Right atrium auricular region (tissue), 2 donors: ENCODE data around the gene DHX35. TPM values are rescaled to one million over a fixed set of nuclear protein-coding genes. Genes with fewer than 3 reads are reported as not detected.

Source experiments
- DNase-seq: peaks from one replicate; pipeline ENCODE4 v3.0.0-alpha.2; 2019; ENCODE audit warnings: low spot score
- H3K27ac ChIP-seq, 2 donors: fragments of 200-600 bp; sonication (generic); 1 replicate in 1 of 2; 2 replicates in 1 of 2; pipeline ENCODE4 v1.5.1; 2016 to 2019
- H3K27me3 ChIP-seq, 2 donors: fragments of 200-600 bp; sonication (generic); one replicate each; pipeline versions ENCODE4 v1.5.1 to v1.6.0; 2017 to 2019
- H3K36me3 ChIP-seq: fragments of 200-600 bp; sonication (generic); one replicate; pipeline ENCODE4 v1.5.1; 2016
- H3K4me1 ChIP-seq, 2 donors: fragments of 200-600 bp; sonication (generic); one replicate each; pipeline versions ENCODE4 v1.5.1 to v1.6.0; 2017 to 2019
- H3K4me3 ChIP-seq, 2 donors: fragments of 200-600 bp; sonication (generic); 1 replicate in 1 of 2; 2 replicates in 1 of 2; pipeline ENCODE4 v1.5.1; 2017 to 2019; ENCODE audit warnings: mild to moderate bottlenecking in 1 of 2, moderate library complexity in 1 of 2
- H3K9me3 ChIP-seq, 2 donors: fragments of 200-600 bp; sonication (generic); one replicate each; pipeline ENCODE4 v1.5.1; 2019
- total RNA-seq, 2 donors: library from RNA; depleted of rRNA; stranded (reverse); fragments of >200 nt; gene quantifications; one replicate each; pipeline ENCODE4 v1.1.0, GENCODE V29; 2016
- TF ChIP-seq, protein P1 (sequence below), 2 donors: fragments of 200-600 bp; sonication (generic); IDR thresholded peaks; one replicate each; pipeline ENCODE4 v1.5.1; 2019; ENCODE audit warnings: antibody characterized with exemption in 2 of 2

DHX35 gene
- total RNA-seq, 2 donors from 2014 or later = 15.2 to 41.0 TPM

DNA sequence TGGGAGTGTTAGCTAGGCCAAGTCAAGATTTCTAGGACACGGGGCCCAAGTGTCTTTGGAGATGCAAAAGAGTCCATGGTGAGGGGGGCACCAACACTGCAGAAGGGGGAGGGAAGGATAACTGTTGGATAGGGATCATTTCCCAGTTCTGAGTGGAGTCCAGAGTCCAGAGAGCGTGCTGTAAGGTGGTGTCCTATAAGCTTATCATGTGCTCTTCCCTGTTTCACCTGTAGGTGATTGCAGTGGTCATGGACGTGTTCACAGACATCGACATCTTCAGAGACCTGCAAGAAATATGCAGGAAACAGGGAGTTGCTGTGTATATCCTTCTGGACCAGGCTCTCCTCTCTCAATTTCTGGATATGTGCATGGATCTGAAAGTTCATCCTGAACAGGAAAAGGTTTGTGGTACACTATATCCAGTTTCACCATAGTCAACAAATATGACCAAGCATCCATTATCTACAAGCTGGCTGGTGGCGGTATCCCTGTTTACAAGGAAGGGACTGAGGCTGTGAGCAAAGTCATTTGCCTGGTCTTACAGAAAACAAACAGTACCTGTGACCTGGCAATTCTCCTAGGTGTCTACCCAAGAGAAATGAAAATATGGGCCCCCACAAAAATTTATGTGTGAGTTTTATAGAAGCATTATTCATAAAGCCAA, 20.3 kb upstream of the DHX35 start:
- H3K36me3 ChIP-seq = no peaks in the 10 kb centered on the region
- H3K4me3 ChIP-seq = no peak overlapping the region
- no peak for DNase-seq
- no peaks in the 10 kb centered on the region for H3K4me1 ChIP-seq
- no peaks in the 10 kb centered on the region for H3K9me3 ChIP-seq
- H3K27ac ChIP-seq = no peak overlapping the region
- TF ChIP-seq, protein P1, sequence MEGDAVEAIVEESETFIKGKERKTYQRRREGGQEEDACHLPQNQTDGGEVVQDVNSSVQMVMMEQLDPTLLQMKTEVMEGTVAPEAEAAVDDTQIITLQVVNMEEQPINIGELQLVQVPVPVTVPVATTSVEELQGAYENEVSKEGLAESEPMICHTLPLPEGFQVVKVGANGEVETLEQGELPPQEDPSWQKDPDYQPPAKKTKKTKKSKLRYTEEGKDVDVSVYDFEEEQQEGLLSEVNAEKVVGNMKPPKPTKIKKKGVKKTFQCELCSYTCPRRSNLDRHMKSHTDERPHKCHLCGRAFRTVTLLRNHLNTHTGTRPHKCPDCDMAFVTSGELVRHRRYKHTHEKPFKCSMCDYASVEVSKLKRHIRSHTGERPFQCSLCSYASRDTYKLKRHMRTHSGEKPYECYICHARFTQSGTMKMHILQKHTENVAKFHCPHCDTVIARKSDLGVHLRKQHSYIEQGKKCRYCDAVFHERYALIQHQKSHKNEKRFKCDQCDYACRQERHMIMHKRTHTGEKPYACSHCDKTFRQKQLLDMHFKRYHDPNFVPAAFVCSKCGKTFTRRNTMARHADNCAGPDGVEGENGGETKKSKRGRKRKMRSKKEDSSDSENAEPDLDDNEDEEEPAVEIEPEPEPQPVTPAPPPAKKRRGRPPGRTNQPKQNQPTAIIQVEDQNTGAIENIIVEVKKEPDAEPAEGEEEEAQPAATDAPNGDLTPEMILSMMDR (IDR thresholded peaks at IDR 0.05) = no peak
- no peaks in the 10 kb centered on the region for H3K27me3 ChIP-seq

DNA sequence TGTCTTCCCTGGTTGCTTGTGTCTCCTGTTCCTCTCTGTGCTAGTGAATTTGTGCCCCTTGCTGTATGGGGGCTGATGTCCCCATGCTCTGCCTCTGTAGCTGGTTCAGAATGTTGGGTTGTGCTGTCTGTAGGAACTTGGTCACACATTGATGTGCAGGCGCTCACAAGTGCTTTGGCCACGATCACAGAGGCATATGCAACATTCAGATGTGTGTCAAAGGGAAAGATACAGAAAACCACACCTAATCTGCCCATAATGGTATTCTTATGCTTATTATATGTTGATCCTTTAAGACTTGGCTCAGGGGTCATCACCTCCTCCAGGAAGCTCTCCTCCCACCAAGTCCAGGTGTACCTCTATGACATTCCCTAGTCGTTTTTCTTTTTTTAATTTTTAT, 17.1 kb upstream of the DHX35 start:
- Histone ChIP-seq H3K4me1 (no peaks in the 10 kb centered on the region), H3K4me3 (no peak overlapping the region), H3K36me3 (no peaks in the 10 kb centered on the region), H3K27ac (no peak overlapping the region), H3K27me3 (no peaks in the 10 kb centered on the region), H3K9me3 (no peaks in the 10 kb centered on the region)
- TF ChIP-seq, protein P1 (IDR thresholded peaks at IDR 0.05) = no peak
- DNase-seq = no peak

DNA sequence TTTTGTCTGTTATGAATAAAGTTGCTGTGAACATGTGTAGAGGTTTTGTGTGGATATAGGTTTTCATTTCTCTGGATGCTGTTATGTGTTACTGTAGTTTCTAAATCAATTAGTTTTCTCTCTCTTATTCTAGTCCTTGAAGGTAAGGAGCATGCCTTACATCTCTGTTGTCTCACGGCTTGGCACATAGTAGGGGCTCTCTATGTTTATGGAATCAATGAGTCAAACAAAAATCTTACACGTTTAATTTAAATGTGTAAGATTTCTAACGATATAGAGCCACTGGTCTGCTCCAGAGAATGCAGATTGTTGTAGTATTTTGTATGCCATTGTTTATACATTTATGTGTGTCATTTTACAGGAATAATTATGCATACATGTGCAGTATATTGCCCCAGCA, 15.3 kb upstream of the DHX35 start:
- no peaks in the 10 kb centered on the region for H3K36me3 ChIP-seq
- H3K27me3 ChIP-seq = no peaks in the 10 kb centered on the region
- DNase-seq = no peak
- no peak overlapping the region for H3K4me3 ChIP-seq
- H3K9me3 ChIP-seq = no peaks in the 10 kb centered on the region
- no peaks in the 10 kb centered on the region for H3K4me1 ChIP-seq
- TF ChIP-seq, protein P1 (IDR thresholded peaks at IDR 0.05) = no peak
- H3K27ac ChIP-seq = no peak overlapping the region

DNA sequence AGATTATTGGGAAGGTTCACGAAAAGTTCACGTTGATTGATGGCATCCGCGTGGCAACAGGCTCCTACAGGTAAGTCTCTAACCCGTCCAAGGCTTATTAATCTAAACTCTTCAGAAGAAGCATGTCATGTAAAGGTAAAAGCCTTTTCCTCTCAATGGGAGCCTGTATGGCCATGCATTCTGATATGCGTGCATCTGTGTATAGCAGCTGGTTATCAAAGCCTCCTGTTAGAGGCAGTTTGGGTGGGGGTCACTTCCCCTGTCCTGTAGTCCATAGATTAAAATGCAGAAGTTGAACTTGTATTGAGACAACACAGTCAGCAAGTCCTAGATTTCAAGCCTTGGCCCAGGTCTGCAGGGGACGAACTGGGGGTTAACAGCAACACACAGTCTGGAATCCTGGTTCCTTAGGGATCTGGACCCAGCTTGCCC, 14.2 kb upstream of the DHX35 start:
- no peaks in the 10 kb centered on the region for H3K27me3 ChIP-seq
- H3K4me3 ChIP-seq = no peak overlapping the region
- TF ChIP-seq, protein P1 (IDR thresholded peaks at IDR 0.05) = no peak
- no peak overlapping the region for H3K27ac ChIP-seq
- no peaks in the 10 kb centered on the region for H3K4me1 ChIP-seq
- H3K36me3 ChIP-seq = no peaks in the 10 kb centered on the region
- no peak for DNase-seq
- H3K9me3 ChIP-seq = no peaks in the 10 kb centered on the region

DNA sequence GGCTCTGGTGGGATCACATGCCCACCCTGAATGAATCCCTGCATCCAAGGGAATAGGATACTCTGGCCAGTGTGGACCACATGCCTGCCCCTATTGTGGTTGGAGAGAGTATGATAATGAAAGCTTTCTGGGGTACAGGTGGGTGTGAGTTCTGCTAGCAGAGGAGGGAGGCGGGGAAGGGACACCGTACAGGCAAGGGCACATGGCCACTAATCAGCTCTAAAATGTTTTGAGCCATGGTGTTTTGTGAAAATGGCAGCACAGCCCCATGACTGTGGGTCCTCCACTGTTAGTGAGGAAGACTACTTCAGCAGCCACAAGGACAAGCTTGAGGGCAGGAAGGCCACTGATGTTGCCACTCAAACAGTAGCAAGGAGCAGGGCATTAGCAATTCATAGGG, 11.9 kb upstream of the DHX35 start:
- no peak overlapping the region for H3K4me3 ChIP-seq
- H3K27ac ChIP-seq = no peak overlapping the region
- H3K9me3 ChIP-seq = no peaks in the 10 kb centered on the region
- H3K36me3 ChIP-seq = no peaks in the 10 kb centered on the region
- TF ChIP-seq, protein P1 (IDR thresholded peaks at IDR 0.05) = no peak
- H3K27me3 ChIP-seq = no peaks in the 10 kb centered on the region
- DNase-seq = no peak
- H3K4me1 ChIP-seq = no peaks in the 10 kb centered on the region

DNA sequence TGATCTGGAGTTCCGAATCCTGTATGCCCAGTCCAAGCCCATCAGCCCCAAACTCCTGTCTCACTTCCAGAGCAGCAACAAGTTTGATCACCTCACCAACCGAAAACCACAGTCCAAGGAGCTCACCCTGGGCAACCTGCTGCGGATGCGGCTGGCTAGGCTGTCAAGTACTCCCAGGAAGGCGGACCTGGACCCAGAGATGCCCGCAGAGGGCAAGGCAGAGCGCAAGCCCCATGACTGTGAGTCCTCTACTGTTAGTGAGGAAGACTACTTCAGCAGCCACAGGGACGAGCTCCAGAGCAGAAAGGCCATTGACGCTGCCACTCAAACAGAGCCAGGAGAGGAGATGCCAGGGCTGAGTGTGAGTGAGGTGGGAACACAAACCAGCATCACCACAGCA, 10.5 kb upstream of the DHX35 start:
- Histone ChIP-seq H3K9me3 (no peaks in the 10 kb centered on the region), H3K4me1 (no peaks in the 10 kb centered on the region), H3K27ac (no peak overlapping the region), H3K4me3 (no peak overlapping the region), H3K27me3 (no peaks in the 10 kb centered on the region), H3K36me3 (no peaks in the 10 kb centered on the region)
- DNase-seq = no peak
- TF ChIP-seq, protein P1 (IDR thresholded peaks at IDR 0.05) = no peak
